ENCODE measurements around the gene CYB561. TPM values are rescaled to one million over a fixed set of nuclear protein-coding genes. Genes with fewer than 3 reads are reported as not detected.
A peak's percentile ranks its signal among the peaks of the same experiment; 100 is the strongest.

The CYB561 gene, protein sequence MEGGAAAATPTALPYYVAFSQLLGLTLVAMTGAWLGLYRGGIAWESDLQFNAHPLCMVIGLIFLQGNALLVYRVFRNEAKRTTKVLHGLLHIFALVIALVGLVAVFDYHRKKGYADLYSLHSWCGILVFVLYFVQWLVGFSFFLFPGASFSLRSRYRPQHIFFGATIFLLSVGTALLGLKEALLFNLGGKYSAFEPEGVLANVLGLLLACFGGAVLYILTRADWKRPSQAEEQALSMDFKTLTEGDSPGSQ
- 10 to 100 TPM; 21.4 to 52.5 (median 35.0) TPM for total RNA-seq

DNA sequence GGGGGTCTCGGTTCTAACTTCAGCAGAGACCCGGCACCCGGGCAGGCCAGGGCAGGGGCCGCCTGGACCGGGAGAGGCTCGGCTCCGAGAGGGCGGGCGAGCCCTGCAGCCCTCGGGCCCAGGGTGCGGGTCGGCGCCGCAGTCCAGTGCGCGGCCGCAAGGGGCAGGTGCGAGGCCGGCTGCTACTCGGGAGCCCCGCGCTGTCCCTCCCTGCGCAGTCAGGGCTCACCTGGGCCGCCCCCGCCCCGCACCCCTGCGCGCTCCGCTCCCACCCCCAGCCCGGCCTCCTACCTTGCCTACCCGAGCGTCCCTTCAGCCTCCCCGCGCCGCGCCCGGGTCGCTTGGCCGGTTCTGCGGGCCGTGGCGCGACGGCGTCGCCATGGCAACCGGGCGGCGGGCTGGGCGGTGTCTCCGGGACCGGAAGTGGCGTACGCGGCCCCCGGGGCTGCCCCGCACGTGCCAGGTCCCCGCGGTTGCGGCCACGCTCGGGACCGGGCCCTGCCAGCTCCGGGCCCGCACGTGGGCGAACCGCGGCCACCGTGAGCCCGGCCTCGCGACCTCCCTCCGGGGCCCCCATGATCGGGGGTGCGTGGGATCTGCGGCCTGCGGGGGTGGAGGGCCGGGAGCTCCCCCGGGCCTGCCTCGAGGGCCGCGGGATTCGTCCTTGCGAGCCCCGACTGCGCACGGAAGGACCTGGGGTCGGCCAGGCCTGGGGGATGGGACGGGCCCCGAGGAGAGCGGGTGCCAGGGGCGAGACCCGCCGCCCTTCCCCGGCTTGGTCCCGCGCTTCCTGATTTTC, at the start of gene CYB561:
TSS of gene CYB561 (minus strand) at position 353 of the 799 bp plus-strand sequence. CDS start 8,759 bp downstream, outside the sequence.
- 0% methylated on average over 34 to 42 of the region's 99 CpGs for WGBS, 2 donors
- peak; percentile 54 to 58 for DNase-seq (ENCODE audit: low spot score in 2 of 2)
- Histone ChIP-seq H3K4me3 (peak within 1 kb of the TSS; percentile 68 to 92 (median 82)), H3K36me3 (no peaks in the 10 kb centered on the region), H3K27me3 (no peaks in the 10 kb centered on the region), H3K4me1 (peaks cover 0 to 35% (median 22%) of the 10 kb centered on the region in 4 donors), H3K27ac (peak within 1 kb of the TSS; percentile 71 to 93 (median 92)), H3K9me3 (no peaks in the 10 kb centered on the region)
- peak; percentile 46 to 58 for TF ChIP-seq POLR2A (IDR thresholded peaks at IDR 0.05)
- no peak for TF ChIP-seq EP300 (IDR thresholded peaks at IDR 0.05)
- TF ChIP-seq, protein P1, sequence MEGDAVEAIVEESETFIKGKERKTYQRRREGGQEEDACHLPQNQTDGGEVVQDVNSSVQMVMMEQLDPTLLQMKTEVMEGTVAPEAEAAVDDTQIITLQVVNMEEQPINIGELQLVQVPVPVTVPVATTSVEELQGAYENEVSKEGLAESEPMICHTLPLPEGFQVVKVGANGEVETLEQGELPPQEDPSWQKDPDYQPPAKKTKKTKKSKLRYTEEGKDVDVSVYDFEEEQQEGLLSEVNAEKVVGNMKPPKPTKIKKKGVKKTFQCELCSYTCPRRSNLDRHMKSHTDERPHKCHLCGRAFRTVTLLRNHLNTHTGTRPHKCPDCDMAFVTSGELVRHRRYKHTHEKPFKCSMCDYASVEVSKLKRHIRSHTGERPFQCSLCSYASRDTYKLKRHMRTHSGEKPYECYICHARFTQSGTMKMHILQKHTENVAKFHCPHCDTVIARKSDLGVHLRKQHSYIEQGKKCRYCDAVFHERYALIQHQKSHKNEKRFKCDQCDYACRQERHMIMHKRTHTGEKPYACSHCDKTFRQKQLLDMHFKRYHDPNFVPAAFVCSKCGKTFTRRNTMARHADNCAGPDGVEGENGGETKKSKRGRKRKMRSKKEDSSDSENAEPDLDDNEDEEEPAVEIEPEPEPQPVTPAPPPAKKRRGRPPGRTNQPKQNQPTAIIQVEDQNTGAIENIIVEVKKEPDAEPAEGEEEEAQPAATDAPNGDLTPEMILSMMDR (IDR thresholded peaks at IDR 0.05), result peak; percentile 43 to 67 (median 64)

DNA sequence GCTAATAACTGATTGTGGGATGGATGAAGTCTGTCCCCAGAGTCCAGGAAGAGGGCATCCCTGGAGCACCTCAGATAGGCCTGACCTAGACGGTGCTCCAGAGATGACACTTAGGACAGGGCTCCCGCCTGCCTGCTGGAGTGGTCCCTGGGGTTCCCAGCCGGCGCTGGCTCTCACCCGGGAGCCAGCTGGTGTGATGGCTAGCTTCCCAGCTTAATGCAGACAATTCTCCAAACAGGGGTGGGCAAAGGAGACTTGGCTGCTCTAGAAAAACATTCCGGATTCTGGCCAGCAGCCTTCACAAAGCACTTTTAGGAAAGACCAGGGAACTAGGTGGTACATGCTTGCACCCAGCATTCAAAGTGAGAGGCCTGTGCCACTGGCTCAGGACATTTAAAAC, 49.4 kb upstream of the CYB561 start:
- H3K9me3 ChIP-seq, result no peaks in the 10 kb centered on the region
- DNase-seq (ENCODE audit: low spot score in 2 of 2), result no peak
- H3K27ac ChIP-seq, result no peak overlapping the region
- H3K27me3 ChIP-seq, result no peaks in the 10 kb centered on the region
- 62 to 71% methylated on average over 5 to 6 of the region's 6 CpGs for WGBS, 2 donors
- H3K4me1 ChIP-seq, result no peaks in the 10 kb centered on the region
- H3K36me3 ChIP-seq, result no peaks in the 10 kb centered on the region
- TF ChIP-seq EP300 (IDR thresholded peaks at IDR 0.05) (no peak), POLR2A (IDR thresholded peaks at IDR 0.05) (no peak)
- TF ChIP-seq, protein P1 (IDR thresholded peaks at IDR 0.05), result no peak
- no peak overlapping the region for H3K4me3 ChIP-seq

DNA sequence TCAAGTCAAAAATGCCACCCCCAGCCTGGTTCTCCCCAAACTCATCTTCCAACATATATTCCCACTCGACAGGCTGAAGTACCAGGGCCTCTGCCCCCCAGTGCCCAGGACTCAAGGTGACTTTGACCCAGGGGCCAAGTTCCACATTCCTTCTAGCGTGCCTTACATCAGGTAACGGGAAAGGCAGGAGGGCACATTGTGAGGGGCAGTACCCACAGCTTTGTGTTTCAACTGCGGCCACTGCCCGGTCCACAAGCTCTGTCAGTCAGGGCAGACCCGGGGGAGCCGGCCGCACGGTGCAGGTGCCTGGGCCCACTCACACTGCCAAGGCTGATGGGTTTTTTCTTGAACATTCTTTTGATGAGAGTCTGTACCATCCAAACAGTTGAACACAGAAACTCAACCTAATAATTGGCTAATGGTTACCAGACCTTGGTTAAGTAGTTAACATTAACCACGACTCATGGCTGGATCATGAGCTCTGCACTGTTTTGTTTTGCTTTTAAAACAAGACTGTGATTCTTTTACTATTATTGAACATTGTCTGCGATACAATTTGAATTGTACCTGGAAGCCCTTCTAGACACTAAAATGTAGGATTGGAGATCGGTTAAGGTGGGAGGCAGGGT, 48.3 kb upstream of the CYB561 start:
- no peak for DNase-seq (ENCODE audit: low spot score in 2 of 2)
- Histone ChIP-seq H3K27ac (no peak overlapping the region), H3K4me1 (no peaks in the 10 kb centered on the region), H3K36me3 (no peaks in the 10 kb centered on the region), H3K9me3 (no peaks in the 10 kb centered on the region), H3K27me3 (no peaks in the 10 kb centered on the region), H3K4me3 (no peak overlapping the region)
- TF ChIP-seq EP300 (IDR thresholded peaks at IDR 0.05) (no peak), POLR2A (IDR thresholded peaks at IDR 0.05) (no peak)
- TF ChIP-seq, protein P1 (IDR thresholded peaks at IDR 0.05), result no peak
- 78 to 87% methylated on average over 10 to 12 of the region's 12 CpGs for WGBS, 2 donors

DNA sequence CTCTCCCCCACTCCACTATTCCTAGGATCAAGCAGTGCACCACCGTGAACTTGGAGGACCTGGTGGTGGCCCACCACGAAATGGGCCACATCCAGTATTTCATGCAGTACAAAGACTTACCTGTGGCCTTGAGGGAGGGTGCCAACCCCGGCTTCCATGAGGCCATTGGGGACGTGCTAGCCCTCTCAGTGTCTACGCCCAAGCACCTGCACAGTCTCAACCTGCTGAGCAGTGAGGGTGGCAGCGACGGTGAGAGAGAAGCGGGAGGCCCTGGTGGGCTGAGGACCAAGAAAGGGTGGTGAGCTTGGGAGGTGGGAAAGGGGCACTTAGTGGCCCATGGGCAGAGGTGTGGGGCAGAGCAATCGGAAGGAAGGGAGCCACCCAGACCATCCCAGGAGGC, 47.3 kb upstream of the CYB561 start:
- Histone ChIP-seq H3K27me3 (no peaks in the 10 kb centered on the region), H3K4me3 (no peak overlapping the region), H3K27ac (no peak overlapping the region), H3K36me3 (no peaks in the 10 kb centered on the region), H3K9me3 (no peaks in the 10 kb centered on the region), H3K4me1 (no peaks in the 10 kb centered on the region)
- WGBS, 2 donors, result 86 to 87% methylated on average over 9 of the region's 9 CpGs
- no peak for DNase-seq (ENCODE audit: low spot score in 2 of 2)
- no peak for TF ChIP-seq POLR2A (IDR thresholded peaks at IDR 0.05)
- TF ChIP-seq, protein P1 (IDR thresholded peaks at IDR 0.05), result no peak

DNA sequence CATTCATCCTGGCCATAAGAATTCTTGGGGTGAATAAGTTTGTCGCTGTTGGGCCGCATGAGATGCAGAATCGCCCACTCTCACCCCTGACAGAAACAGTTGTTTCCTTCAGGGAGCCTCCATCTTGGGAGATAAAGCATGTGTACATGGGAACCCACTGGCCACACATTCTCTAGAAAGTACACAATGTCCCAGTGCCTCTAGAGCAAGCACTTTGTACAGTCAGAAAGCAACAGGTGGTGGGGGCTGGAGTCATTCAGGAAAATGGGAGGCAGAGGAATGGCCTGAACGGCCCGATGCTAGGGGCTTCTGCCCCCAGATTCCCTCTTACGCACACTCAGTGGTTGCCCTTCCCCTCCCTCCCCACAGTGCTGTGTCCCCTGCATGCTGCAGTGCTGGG, 46.8 kb upstream of the CYB561 start:
- WGBS, 2 donors, result 88% methylated on average over 6 of the region's 6 CpGs
- H3K4me3 ChIP-seq, result no peak overlapping the region
- TF ChIP-seq, protein P1 (IDR thresholded peaks at IDR 0.05), result no peak
- TF ChIP-seq EP300 (IDR thresholded peaks at IDR 0.05), result no peak
- TF ChIP-seq POLR2A (IDR thresholded peaks at IDR 0.05), result no peak
- no peak for DNase-seq (ENCODE audit: low spot score in 2 of 2)
- no peaks in the 10 kb centered on the region for H3K27me3 ChIP-seq
- H3K9me3 ChIP-seq, result no peaks in the 10 kb centered on the region
- no peaks in the 10 kb centered on the region for H3K36me3 ChIP-seq
- no peak overlapping the region for H3K27ac ChIP-seq
- H3K4me1 ChIP-seq, result no peaks in the 10 kb centered on the region

Measured in tibial nerve (tissue), 4 donors.